ENCODE measurements around the gene RBMS3. TPM values are rescaled to one million over a fixed set of nuclear protein-coding genes. Genes with fewer than 3 reads are reported as not detected.

RBMS3 gene
- total and polyA plus RNA-seq, 2 of the 8 experiments (the other 6 are each of a cell fraction or from before 2014, with no cell fraction given) = 3.7 to 6.9 TPM

DNA sequence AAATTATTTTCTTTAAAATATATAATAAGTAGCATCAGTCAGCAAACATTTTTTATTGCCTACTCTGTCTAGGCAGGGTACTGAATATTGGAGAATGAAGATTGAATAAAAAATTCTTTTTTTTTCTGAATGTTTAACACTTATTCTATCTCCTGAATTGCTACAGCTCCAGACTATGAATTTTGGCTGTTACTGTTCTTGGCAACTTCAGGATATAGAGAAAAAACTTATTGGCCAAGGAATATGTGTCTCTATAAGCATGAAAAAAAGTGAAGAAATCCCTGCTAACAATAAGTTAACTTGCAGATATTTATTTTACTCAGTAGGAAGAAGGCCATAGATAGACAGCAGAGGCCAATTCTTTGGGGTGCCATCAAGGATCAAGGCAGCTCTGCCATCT, 309.6 kb downstream of the RBMS3 start:
- H3K18ac ChIP-seq (ENCODE audit: extremely low read depth, low read length) = no peak overlapping the region
- TF ChIP-seq RXRA (IDR thresholded peaks at IDR 0.05; ENCODE audit: insufficient read depth, low read depth, low read length) (no peak), KDM4A (IDR thresholded peaks at IDR 0.05; ENCODE audit: low read depth, low read length, severe bottlenecking) (no peak), POLR2A (IDR thresholded peaks at IDR 0.05; ENCODE audit: control extremely low read depth in 1 of 2, low read depth in 2 of 2, low read length in 2 of 2) (no peak), SAP30 (IDR thresholded peaks at IDR 0.05; ENCODE audit: insufficient read depth, insufficient replicate concordance, low read length) (no peak), YY1 (IDR thresholded peaks at IDR 0.05; ENCODE audit: low read depth, low read length) (no peak), PHF8 (conservative IDR thresholded peaks at IDR 0.05; ENCODE audit: low read depth, low read length) (no peak), SUZ12 (IDR thresholded peaks at IDR 0.05; ENCODE audit: low read length) (no peak), JUND (IDR thresholded peaks at IDR 0.05; ENCODE audit: low read length) (no peak), KDM5A (IDR thresholded peaks at IDR 0.05; ENCODE audit: low read length) (no peak), CBX8 (IDR thresholded peaks at IDR 0.05; ENCODE audit: borderline replicate concordance, low read depth, low read length) (no peak), SIX5 (IDR thresholded peaks at IDR 0.05; ENCODE audit: low read depth, low read length) (no peak), EGR1 (IDR thresholded peaks at IDR 0.05; ENCODE audit: borderline replicate concordance, low read depth, low read length) (no peak), GABPA (IDR thresholded peaks at IDR 0.05; ENCODE audit: borderline replicate concordance, insufficient read depth, low read length) (no peak), SRF (IDR thresholded peaks at IDR 0.05; ENCODE audit: low read depth, low read length) (no peak)
- TF ChIP-seq, protein P1, sequence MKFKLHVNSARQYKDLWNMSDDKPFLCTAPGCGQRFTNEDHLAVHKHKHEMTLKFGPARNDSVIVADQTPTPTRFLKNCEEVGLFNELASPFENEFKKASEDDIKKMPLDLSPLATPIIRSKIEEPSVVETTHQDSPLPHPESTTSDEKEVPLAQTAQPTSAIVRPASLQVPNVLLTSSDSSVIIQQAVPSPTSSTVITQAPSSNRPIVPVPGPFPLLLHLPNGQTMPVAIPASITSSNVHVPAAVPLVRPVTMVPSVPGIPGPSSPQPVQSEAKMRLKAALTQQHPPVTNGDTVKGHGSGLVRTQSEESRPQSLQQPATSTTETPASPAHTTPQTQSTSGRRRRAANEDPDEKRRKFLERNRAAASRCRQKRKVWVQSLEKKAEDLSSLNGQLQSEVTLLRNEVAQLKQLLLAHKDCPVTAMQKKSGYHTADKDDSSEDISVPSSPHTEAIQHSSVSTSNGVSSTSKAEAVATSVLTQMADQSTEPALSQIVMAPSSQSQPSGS (IDR thresholded peaks at IDR 0.05; ENCODE audit: low read length) = no peak

More for the DNA sequence above, 309.6 kb downstream of the RBMS3 start:
- Histone ChIP-seq H2BK5ac (ENCODE audit: low read depth, low read length) (no peak overlapping the region), H3K27ac (ENCODE audit: low read depth, low read length) (no peak overlapping the region), H2BK120ac (replicated peaks; ENCODE audit: low read depth, low read length) (no peak overlapping the region), H3K23me2 (ENCODE audit: low read depth, low read length) (no peaks in the 10 kb centered on the region), H3K23ac (ENCODE audit: insufficient read length) (no peak overlapping the region), H3K27me3 (replicated peaks in 1 of 4; ENCODE audit: control insufficient read depth in 3 of 4, extremely low read depth in 1 of 4, insufficient read depth in 3 of 4, low read length in 3 of 4) (no peaks in the 10 kb centered on the region), H3K56ac (replicated peaks; ENCODE audit: insufficient read length, low read depth, low read length) (no peak overlapping the region), H2BK15ac (ENCODE audit: low read length) (no peak overlapping the region), H3K4ac (replicated peaks; ENCODE audit: insufficient read length, low read depth, low read length) (no peak overlapping the region), H4K8ac (ENCODE audit: extremely low read depth, insufficient read depth, low read length) (no peak overlapping the region), H3K4me1 (replicated peaks in 1 of 4; ENCODE audit: control insufficient read depth in 3 of 4, insufficient read depth in 4 of 4, low read length in 3 of 4) (no peaks in the 10 kb centered on the region), H4K5ac (ENCODE audit: insufficient read length, low read depth, low read length) (no peak overlapping the region), H4K20me1 (replicated peaks in 1 of 2; ENCODE audit: control insufficient read depth in 1 of 2, insufficient read depth in 2 of 2, low read length in 2 of 2) (no peaks in the 10 kb centered on the region), H3K36me3 (ENCODE audit: control insufficient read depth in 2 of 4, insufficient read depth in 4 of 4, low read length in 3 of 4) (no peaks in the 10 kb centered on the region), H3K9ac (replicated peaks in 1 of 4; ENCODE audit: extremely low read depth in 1 of 4, low read depth in 3 of 4, low read length in 3 of 4) (no peak overlapping the region), H4K91ac (replicated peaks; ENCODE audit: insufficient read length, low read length) (no peak overlapping the region), H3K14ac (ENCODE audit: insufficient read length) (no peak overlapping the region), H3K9me3 (ENCODE audit: insufficient read depth in 2 of 2, low read depth in 1 of 2, low read length in 1 of 2) (no peaks in the 10 kb centered on the region), H2BK12ac (ENCODE audit: low read depth, low read length) (no peak overlapping the region), H2AFZ (ENCODE audit: low read length) (no peak overlapping the region), H3K4me3 (ENCODE audit: extremely low read depth in 1 of 4, insufficient read depth in 2 of 4, low read depth in 3 of 4, low read length in 4 of 4) (no peak overlapping the region), H2BK20ac (ENCODE audit: low read length) (no peak overlapping the region), H2AK5ac (ENCODE audit: low read depth, low read length) (no peak overlapping the region), H3K79me1 (ENCODE audit: low read depth, low read length) (no peaks in the 10 kb centered on the region), H3K4me2 (ENCODE audit: insufficient read depth in 1 of 2, low read depth in 2 of 2, low read length in 2 of 2) (no peak overlapping the region), H3K79me2 (ENCODE audit: control insufficient read depth in 1 of 2, insufficient read depth in 2 of 2, low read length in 2 of 2) (no peaks in the 10 kb centered on the region)
- FAIRE-seq (no peak), DNase-seq (ENCODE audit: low read depth in 1 of 2, low spot score in 2 of 2) (no peak)
- CTCF ChIA-PET (ENCODE audit: partially characterized antibody) = no interaction called here
- POLR2A ChIA-PET (ENCODE audit: partially characterized antibody) = no interaction called here
